T-cell (primary cell): Measurements from ENCODE around the gene MASP2. TPM values are rescaled to one million over a fixed set of nuclear protein-coding genes. Genes with fewer than 3 reads are reported as not detected.

ENCODE experiments used
- ATAC-seq, 4 experiments: fragments of 200-7000 bp in 3 of 4; fragments of 150-1000 bp in 1 of 4; cut with Tn5 transposase; replicated peaks in 1 of 4; 1 replicate in 3 of 4; 2 replicates in 1 of 4; pipeline ENCODE4 v1.10.0; 2021; ENCODE audit warnings: moderate library complexity in 3 of 4, mild to moderate bottlenecking in 2 of 4, moderate number of reproducible peaks in 1 of 4
- CTCF ChIA-PET, 2 donors: fragments of 300-600 bp; sonication (Branson Sonifier 250); formaldehyde crosslinking; loops; one replicate each; lab custom pipeline; 2022; ENCODE audit warnings: antibody characterized with exemption in 2 of 2; lab: Charles Lee
- POLR2A ChIA-PET, 2 donors: fragments of 300-600 bp; sonication (Branson Sonifier 250); formaldehyde crosslinking; loops; one replicate each; lab custom pipeline; 2022; ENCODE audit warnings: antibody characterized with exemption in 2 of 2; lab: Charles Lee
- DNase-seq, 35 experiments: peaks; one replicate each; pipeline versions ENCODE4 v3.0.0 to v3.0.0-alpha.2; 2013 to 2023
- H3K27ac ChIP-seq: one replicate; pipeline ENCODE4 v1.5.1; 2013; ENCODE audit warnings: low read length
- H3K27me3 ChIP-seq, 2 experiments: replicated peaks in 1 of 2; 1 replicate in 1 of 2; 2 replicates in 1 of 2; pipeline versions ENCODE4 v1.6.1 to v1.7.0; 2013; ENCODE audit warnings: low read length in 1 of 2, mixed read lengths in 1 of 2; ENCODE audit not compliant: control insufficient read depth in 2 of 2, insufficient read depth in 2 of 2; ENCODE audit errors: extremely low read depth in 1 of 2
- H3K36me3 ChIP-seq, 2 donors: 1 replicate in 1 of 2; 2 replicates in 1 of 2; pipeline versions ENCODE4 v1.6.1 to v1.7.0; 2013; ENCODE audit warnings: low read length in 1 of 2; ENCODE audit not compliant: control insufficient read depth in 2 of 2, insufficient read depth in 1 of 2; ENCODE audit errors: extremely low read depth in 1 of 2
- H3K4me1 ChIP-seq, 2 experiments: 1 replicate in 1 of 2; 2 replicates in 1 of 2; pipeline versions ENCODE4 v1.6.1 to v1.7.0; 2013; ENCODE audit warnings: low read length in 2 of 2, mixed read lengths in 1 of 2; ENCODE audit not compliant: insufficient read depth in 2 of 2, control insufficient read depth in 1 of 2; ENCODE audit errors: extremely low read depth in 1 of 2
- H3K4me3 ChIP-seq, 2 donors: 1 replicate in 1 of 2; 2 replicates in 1 of 2; pipeline versions ENCODE4 v1.5.1 to v1.7.0; 2013; ENCODE audit warnings: mild to moderate bottlenecking in 2 of 2, low read length in 1 of 2, moderate library complexity in 1 of 2; ENCODE audit not compliant: control insufficient read depth in 1 of 2; ENCODE audit errors: extremely low read depth in 1 of 2
- H3K9me3 ChIP-seq: 2 replicates; pipeline ENCODE4 v1.7.0; 2013
- H3K27ac Mint-ChIP-seq, 2 donors: one replicate each; pipeline ENCODE4 v1.8.0; 2020 to 2021; ENCODE audit warnings: mild to moderate bottlenecking in 2 of 2, mixed read lengths in 2 of 2
- H3K27me3 Mint-ChIP-seq, 2 donors: one replicate each; pipeline ENCODE4 v1.8.0; 2021 to 2022; ENCODE audit warnings: mixed read lengths in 2 of 2
- H3K36me3 Mint-ChIP-seq: one replicate; pipeline ENCODE4 v1.8.0; 2021; ENCODE audit warnings: mixed read lengths
- H3K4me1 Mint-ChIP-seq, 3 donors: one replicate each; pipeline ENCODE4 v1.8.0; 2020 to 2022; ENCODE audit warnings: mixed read lengths in 3 of 3, mild to moderate bottlenecking in 1 of 3
- H3K4me3 Mint-ChIP-seq, 3 donors: one replicate each; pipeline ENCODE4 v1.8.0; 2020 to 2022; ENCODE audit warnings: mild to moderate bottlenecking in 3 of 3, mixed read lengths in 3 of 3, moderate library complexity in 3 of 3
- H3K9me3 Mint-ChIP-seq, 3 donors: one replicate each; pipeline ENCODE4 v1.8.0; 2020 to 2022; ENCODE audit warnings: mixed read lengths in 3 of 3
- WGBS: methylation state at CpG from one replicate; pipeline ENCODE4 v1.1.5; 2013; ENCODE audit warnings: missing lambda C conversion rate; ENCODE audit not compliant: insufficient coverage; 5-methylcytosine and 5-hydroxymethylcytosine counted together
- total RNA-seq, 35 experiments: library from RNA in 6 of 35; stranded (reverse) in 6 of 35; fragments of 120-200 nt in 1 of 35; gene quantifications; one replicate each; pipeline versions ENCODE4 v1.2.1 to v1.2.4 and lab custom pipeline; 2013 to 2026

MASP2 gene
- total RNA-seq, 5 donors from 2014 or later (not counting 1 experiment from before 2014, with no cell fraction given), result 0.33 to 0.38 TPM; not detected in 3

DNA sequence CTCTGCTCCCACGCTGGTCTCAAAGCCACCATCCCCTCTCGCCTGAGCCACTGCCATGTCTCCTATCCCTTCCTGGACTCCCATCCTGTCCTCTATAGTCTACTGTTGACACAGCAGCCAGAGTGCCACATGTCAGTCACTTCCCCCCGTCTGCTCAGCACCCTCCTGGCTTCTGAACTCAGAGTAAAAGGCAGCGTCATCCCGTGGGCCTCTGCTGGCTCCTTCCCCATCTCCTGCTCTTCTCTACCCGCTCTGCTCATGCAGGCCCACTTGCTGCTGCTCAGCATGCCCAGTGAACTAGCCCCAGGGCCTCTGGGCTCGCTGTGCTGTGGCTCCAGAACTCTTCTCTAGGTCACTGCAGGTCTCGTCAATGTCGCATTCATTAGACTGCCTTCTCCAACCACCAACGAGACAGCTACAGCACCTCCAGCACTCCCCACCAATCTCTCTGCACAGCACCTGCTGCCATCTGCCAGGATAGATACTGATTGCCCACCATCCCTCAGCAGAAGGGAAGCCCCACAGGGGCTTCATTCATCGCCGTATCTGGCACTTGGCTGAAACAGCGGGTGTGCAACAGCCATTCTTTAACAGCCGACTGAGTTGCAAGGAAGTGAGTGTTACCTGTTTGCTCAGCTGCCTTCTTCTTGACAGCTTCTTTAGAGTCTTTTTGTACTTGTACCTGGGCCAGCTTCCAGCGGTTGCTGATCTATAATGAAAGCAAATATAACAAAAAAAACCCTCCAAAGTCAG is 24.6 kb upstream of the MASP2 start:
- Histone ChIP-seq H3K36me3 (peaks cover 29 to 87% of the 10 kb centered on the region in 2 donors), H3K4me3 (no peak overlapping the region), H3K9me3 (no peaks in the 10 kb centered on the region), H3K4me1 (no peaks in the 10 kb centered on the region), H3K27ac (no peak overlapping the region), H3K27me3 (no peaks in the 10 kb centered on the region)
- WGBS, result 92% methylated on average over 14 of the region's 15 CpGs
- ATAC-seq, result no peak
- ChIA-PET CTCF (no interaction called here), POLR2A (no interaction called here)
- Mint-ChIP-seq H3K27ac (peak overlapping the region in 1 of 2 donors; percentile 52), H3K4me3 (no peak overlapping the region), H3K27me3 (no peaks in the 10 kb centered on the region), H3K9me3 (no peaks in the 10 kb centered on the region), H3K4me1 (no peaks in the 10 kb centered on the region), H3K36me3 (peaks cover 59% of the 10 kb centered on the region)
- no peak for DNase-seq

- WGBS, result 99% methylated on average over 6 of the region's 11 CpGs
- CTCF ChIA-PET, result no interaction called here
- H3K27me3 Mint-ChIP-seq, result no peaks in the 10 kb centered on the region
- H3K9me3 Mint-ChIP-seq, result no peaks in the 10 kb centered on the region
- POLR2A ChIA-PET, result interaction anchor here (0.6 to 0.7 kb wide), 2 partner anchors 9 to 10 kb away, joined by 5 to 8 read pairs; no protein-coding TSS in a partner anchor
- Histone ChIP-seq H3K4me3 (no peak overlapping the region), H3K27me3 (no peaks in the 10 kb centered on the region), H3K4me1 (no peaks in the 10 kb centered on the region), H3K36me3 (peaks cover 29 to 88% of the 10 kb centered on the region in 2 donors), H3K27ac (no peak overlapping the region), H3K9me3 (no peaks in the 10 kb centered on the region)
- DNase-seq (no peak), ATAC-seq (no peak)
- peaks cover 58% of the 10 kb centered on the region for H3K36me3 Mint-ChIP-seq
- no peak overlapping the region for H3K27ac Mint-ChIP-seq
- H3K4me1 Mint-ChIP-seq, result no peaks in the 10 kb centered on the region
- no peak overlapping the region for H3K4me3 Mint-ChIP-seq
Observed at GRCh38 chr1:11070876-11071275, 23.8 kb upstream of the MASP2 start.

DNA sequence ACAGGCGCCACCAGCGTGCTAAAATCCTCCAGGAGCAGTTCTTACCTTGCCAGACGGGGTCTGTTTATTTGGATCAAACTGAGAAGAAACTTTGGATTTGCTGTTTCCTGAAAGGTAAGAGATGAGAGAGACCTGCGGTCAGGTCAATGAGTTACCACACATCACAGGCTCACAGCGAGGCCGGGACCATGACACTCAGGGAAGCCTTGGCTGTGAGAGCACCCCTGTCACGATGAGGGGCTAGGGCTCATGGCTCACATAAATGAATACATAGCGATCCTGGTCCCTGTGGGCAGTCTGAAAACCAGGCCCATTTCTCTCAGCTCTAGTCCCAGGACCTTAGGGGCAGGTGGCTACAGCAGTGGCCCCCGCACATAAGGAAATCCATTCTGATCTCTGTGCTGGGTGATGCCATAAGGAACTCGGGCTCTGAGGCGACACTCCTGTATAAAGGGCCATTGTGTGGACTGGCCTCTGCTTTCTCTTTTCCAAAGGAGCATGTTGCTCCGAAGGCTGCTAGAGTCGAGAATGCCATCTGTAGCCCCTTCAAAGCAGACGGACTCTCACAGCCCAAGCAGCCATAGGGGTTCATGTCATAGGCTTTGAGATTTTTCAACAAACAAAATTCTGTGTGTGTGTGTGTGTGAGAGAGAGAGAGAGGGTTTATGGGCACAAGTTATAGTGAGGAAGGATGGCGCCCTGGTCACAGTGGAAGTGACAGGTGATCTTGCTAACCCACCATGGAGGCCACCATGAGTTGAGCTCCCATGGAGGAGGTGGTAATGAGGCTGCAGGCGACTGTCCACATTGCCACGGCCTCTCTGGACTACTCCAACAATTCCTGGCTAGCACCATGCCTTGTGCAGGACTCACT is 21.8 kb upstream of the MASP2 start:
- WGBS, result 100% methylated on average over 11 of the region's 17 CpGs
- H3K27me3 Mint-ChIP-seq, result no peaks in the 10 kb centered on the region
- no peak overlapping the region for H3K27ac ChIP-seq
- no peak overlapping the region for H3K4me3 ChIP-seq
- no peaks in the 10 kb centered on the region for H3K4me1 Mint-ChIP-seq
- POLR2A ChIA-PET, result interaction anchor here in 1 of 2 donors (0.9 kb wide), 1 partner anchor 8 kb away, joined by 3 read pairs; no protein-coding TSS in a partner anchor
- H3K9me3 Mint-ChIP-seq, result no peaks in the 10 kb centered on the region
- H3K9me3 ChIP-seq, result no peaks in the 10 kb centered on the region
- peaks cover 61% of the 10 kb centered on the region for H3K36me3 Mint-ChIP-seq
- H3K4me1 ChIP-seq, result no peaks in the 10 kb centered on the region
- H3K4me3 Mint-ChIP-seq, result no peak overlapping the region
- ATAC-seq (no peak), DNase-seq (no peak)
- CTCF ChIA-PET, result no interaction called here
- no peaks in the 10 kb centered on the region for H3K27me3 ChIP-seq
- peak overlapping the region in 1 of 2 donors; percentile 6 for H3K27ac Mint-ChIP-seq
- peaks cover 24 to 78% of the 10 kb centered on the region in 2 donors for H3K36me3 ChIP-seq

DNA sequence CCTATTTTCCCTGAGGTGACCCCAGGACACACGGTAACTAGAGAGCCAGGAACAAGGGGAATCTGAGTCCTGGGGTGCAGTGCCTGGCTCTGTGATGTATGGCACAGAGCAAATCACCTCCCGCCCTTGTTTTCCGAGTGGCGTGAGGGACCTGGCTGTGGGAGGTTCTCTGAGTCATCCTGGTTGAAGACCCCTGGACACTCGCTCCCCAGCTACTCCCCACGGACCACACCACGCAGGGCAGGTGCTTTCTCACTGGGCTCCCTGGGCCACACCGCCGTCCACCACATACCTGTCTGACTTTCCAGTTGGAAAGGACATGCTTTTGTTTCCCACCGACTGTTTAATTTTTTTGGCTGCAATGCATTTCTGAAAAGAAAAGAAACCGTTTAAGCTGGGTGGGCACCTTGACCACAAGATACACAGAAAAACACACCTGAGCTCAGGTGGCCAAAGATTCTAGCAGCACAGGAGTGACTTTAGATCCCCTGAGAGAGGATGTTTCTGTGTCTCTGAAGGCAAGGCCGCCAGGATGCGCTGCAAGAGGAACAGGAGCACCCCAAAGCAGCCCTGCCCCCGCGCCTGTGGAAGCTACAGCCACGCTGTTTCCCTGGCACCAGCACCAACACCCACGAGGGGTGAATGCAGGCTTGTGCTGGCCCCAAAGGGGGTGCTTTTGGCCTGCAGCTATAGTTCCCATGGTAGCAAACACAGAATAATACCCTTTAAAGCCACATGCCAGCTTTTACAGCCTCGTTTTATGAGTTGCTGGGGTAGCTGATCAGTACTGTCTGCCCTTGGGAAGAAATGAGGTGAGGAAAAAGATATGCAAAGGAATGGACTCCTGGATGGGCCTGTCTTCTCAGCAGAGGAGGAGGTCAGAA is 20.9 kb upstream of the MASP2 start:
- ChIA-PET CTCF (no interaction called here), POLR2A (no interaction called here)
- Histone ChIP-seq H3K27me3 (no peaks in the 10 kb centered on the region), H3K9me3 (no peaks in the 10 kb centered on the region), H3K4me3 (no peak overlapping the region), H3K27ac (no peak overlapping the region), H3K4me1 (peaks cover 0 to 4% of the 10 kb centered on the region in 2 experiments), H3K36me3 (peaks cover 23 to 73% of the 10 kb centered on the region in 2 donors)
- WGBS, result 97% methylated on average over 12 of the region's 18 CpGs
- H3K27me3 Mint-ChIP-seq, result no peaks in the 10 kb centered on the region
- H3K4me1 Mint-ChIP-seq, result peaks cover 5 to 6% (median 6%) of the 10 kb centered on the region in 3 donors
- peaks cover 60% of the 10 kb centered on the region for H3K36me3 Mint-ChIP-seq
- H3K9me3 Mint-ChIP-seq, result no peaks in the 10 kb centered on the region
- H3K27ac Mint-ChIP-seq, result no peak overlapping the region
- DNase-seq, result no peak
- no peak for ATAC-seq
- no peak overlapping the region for H3K4me3 Mint-ChIP-seq

DNA sequence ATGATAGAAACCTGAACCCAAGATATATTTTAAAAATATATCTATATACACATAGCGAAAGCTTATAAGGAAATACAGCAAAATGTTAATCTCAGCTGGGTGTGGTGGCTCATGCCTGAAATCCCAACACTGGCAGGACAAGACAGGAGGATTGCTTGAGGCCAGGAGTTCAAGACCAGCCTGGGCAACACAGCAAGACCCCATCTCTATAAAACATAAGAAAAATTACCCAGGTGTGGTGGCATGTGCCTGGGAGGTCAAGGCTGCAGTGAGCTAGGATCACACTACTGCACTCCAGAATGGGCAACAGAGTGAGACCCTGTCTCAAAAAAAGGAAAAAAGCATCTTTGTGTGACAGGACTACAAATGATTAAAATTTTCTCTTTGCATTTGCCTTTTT is 18.8 kb upstream of the MASP2 start:
- CTCF ChIA-PET, result no interaction called here
- Mint-ChIP-seq H3K9me3 (no peaks in the 10 kb centered on the region), H3K36me3 (peaks cover 43% of the 10 kb centered on the region), H3K4me1 (peaks cover 12 to 24% (median 21%) of the 10 kb centered on the region in 3 donors), H3K27ac (no peak overlapping the region), H3K4me3 (no peak overlapping the region), H3K27me3 (no peaks in the 10 kb centered on the region)
- DNase-seq, result no peak
- POLR2A ChIA-PET, result no interaction called here
- H3K4me1 ChIP-seq, result peaks cover 3 to 18% of the 10 kb centered on the region in 2 experiments
- peaks cover 16 to 54% of the 10 kb centered on the region in 2 donors for H3K36me3 ChIP-seq
- H3K27ac ChIP-seq, result no peak overlapping the region
- no peak overlapping the region for H3K4me3 ChIP-seq
- H3K9me3 ChIP-seq, result no peaks in the 10 kb centered on the region
- WGBS, result no CpG with 5 or more reads among the region's 1 CpG
- ATAC-seq, result no peak
- H3K27me3 ChIP-seq, result no peaks in the 10 kb centered on the region

DNA sequence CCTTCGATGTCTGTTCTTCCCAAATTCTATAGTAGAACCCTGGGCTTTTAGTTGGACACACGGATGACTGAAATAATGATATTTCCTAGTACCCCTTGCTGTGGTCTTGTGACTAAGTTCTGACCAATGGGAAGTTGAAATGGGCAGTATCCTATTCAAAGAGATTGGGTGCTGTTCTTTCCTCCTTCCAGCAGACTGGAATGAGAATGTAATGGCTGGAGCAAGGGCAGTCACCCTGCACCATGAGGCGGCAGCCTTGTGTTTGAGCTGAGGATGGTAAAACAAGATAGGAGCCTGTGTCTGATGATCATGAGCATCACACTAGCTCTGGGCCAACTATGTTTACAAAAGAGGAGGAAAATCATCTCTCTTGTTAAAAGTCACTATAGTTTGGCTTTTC is 17.9 kb upstream of the MASP2 start:
- H3K36me3 Mint-ChIP-seq, result peaks cover 38% of the 10 kb centered on the region
- peaks cover 18 to 28% (median 27%) of the 10 kb centered on the region in 3 donors for H3K4me1 Mint-ChIP-seq
- Histone ChIP-seq H3K4me1 (peaks cover 7 to 25% of the 10 kb centered on the region in 2 experiments), H3K27ac (no peak overlapping the region), H3K9me3 (no peaks in the 10 kb centered on the region), H3K36me3 (peaks cover 15 to 46% of the 10 kb centered on the region in 2 donors), H3K27me3 (no peaks in the 10 kb centered on the region), H3K4me3 (no peak overlapping the region)
- H3K4me3 Mint-ChIP-seq, result no peak overlapping the region
- H3K27ac Mint-ChIP-seq, result no peak overlapping the region
- DNase-seq (no peak), ATAC-seq (no peak)
- WGBS, result no CpG with 5 or more reads among the region's 3 CpGs
- H3K9me3 Mint-ChIP-seq, result no peaks in the 10 kb centered on the region
- ChIA-PET CTCF (interaction anchor here in 1 of 2 donors (0.7 kb wide), 1 partner anchor 9 kb away, joined by 3 read pairs; no protein-coding TSS in a partner anchor), POLR2A (no interaction called here)
- no peaks in the 10 kb centered on the region for H3K27me3 Mint-ChIP-seq
